Thymus (tissue), 11 donors: ENCODE results near the gene DIAPH2. TPM values are rescaled to one million over a fixed set of nuclear protein-coding genes. Genes with fewer than 3 reads are reported as not detected.

Source experiments
- DNase-seq, 9 donors: peaks; one replicate each; pipeline ENCODE4 v3.0.0-alpha.2; 2013; ENCODE audit warnings: low spot score in 9 of 9, low read depth in 6 of 9, missing footprints in 1 of 9
- H3K27ac ChIP-seq, 2 donors: one replicate each; pipeline ENCODE4 v1.5.1; 2013; ENCODE audit warnings: control low read depth in 1 of 2, low read depth in 1 of 2, low read length in 1 of 2, mild to moderate bottlenecking in 1 of 2, moderate library complexity in 1 of 2
- H3K27me3 ChIP-seq, 2 donors: one replicate each; pipeline ENCODE4 v1.5.1; 2013; ENCODE audit warnings: low read length in 1 of 2; ENCODE audit not compliant: control insufficient read depth in 2 of 2, insufficient read depth in 1 of 2
- H3K36me3 ChIP-seq, 2 donors: one replicate each; pipeline ENCODE4 v1.5.1; 2013; ENCODE audit warnings: low read length in 1 of 2, mild to moderate bottlenecking in 1 of 2, moderate library complexity in 1 of 2; ENCODE audit not compliant: control insufficient read depth in 2 of 2, insufficient read depth in 2 of 2
- H3K4me1 ChIP-seq, 2 donors: one replicate each; pipeline ENCODE4 v1.5.1; 2013; ENCODE audit warnings: low read length in 2 of 2; ENCODE audit not compliant: control insufficient read depth in 2 of 2, insufficient read depth in 2 of 2
- H3K4me3 ChIP-seq, 2 donors: one replicate each; pipeline ENCODE4 v1.5.1; 2013; ENCODE audit warnings: low read length in 2 of 2, control low read depth in 1 of 2, mild to moderate bottlenecking in 1 of 2
- H3K9me3 ChIP-seq, 2 donors: one replicate each; pipeline ENCODE4 v1.5.1; 2013; ENCODE audit warnings: low read length in 1 of 2, mild to moderate bottlenecking in 1 of 2; ENCODE audit not compliant: control insufficient read depth in 2 of 2, insufficient read depth in 1 of 2
- WGBS: extraction: QIAGEN DNeasy Blood & Tissue Kit; methylation state at CpG from one replicate; pipeline ENCODE4 v1.1.7; 2013; 5-methylcytosine and 5-hydroxymethylcytosine counted together
- polyA plus RNA-seq: library from polyadenylated mRNA; stranded (reverse); fragments of 200-250 nt; gene quantifications from one replicate; pipeline ENCODE4 v1.2.3, GENCODE V29; 2013
- total RNA-seq: library from RNA; stranded (reverse); fragments of 120-200 nt; gene quantifications from one replicate; pipeline ENCODE4 v1.2.4, GENCODE V29; 2013
- donor health status: healthy.

DIAPH2 gene
- total and polyA plus RNA-seq, 2 donors: 4.8 to 13.1 TPM

DNA sequence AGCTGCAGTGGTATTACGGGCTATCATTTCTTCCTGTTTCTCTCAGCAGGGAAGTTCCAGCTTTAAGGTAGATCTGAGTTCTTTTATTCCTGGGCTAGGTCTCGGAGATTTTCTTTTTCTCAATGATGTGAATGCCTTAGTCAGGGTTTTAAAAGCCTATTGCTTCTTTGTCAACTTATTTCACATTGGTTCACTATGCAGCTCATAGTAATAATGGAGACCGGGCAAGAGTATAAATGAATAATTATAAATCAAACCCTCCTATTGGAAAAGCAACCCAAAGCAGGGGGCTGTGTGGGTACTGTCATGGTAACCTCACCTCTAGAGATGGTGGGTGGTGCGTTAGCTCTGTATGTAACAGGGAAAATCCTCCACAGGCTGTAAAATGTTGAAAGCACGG is 762.7 kb downstream of the DIAPH2 start:
- no peaks in the 10 kb centered on the region for H3K9me3 ChIP-seq
- H3K4me3 ChIP-seq: no peak overlapping the region
- no peak for DNase-seq
- H3K27me3 ChIP-seq: no peaks in the 10 kb centered on the region
- H3K4me1 ChIP-seq: no peaks in the 10 kb centered on the region
- 98% methylated on average over 5 of the region's 5 CpGs for WGBS
- H3K27ac ChIP-seq: no peak overlapping the region
- no peaks in the 10 kb centered on the region for H3K36me3 ChIP-seq

DNA sequence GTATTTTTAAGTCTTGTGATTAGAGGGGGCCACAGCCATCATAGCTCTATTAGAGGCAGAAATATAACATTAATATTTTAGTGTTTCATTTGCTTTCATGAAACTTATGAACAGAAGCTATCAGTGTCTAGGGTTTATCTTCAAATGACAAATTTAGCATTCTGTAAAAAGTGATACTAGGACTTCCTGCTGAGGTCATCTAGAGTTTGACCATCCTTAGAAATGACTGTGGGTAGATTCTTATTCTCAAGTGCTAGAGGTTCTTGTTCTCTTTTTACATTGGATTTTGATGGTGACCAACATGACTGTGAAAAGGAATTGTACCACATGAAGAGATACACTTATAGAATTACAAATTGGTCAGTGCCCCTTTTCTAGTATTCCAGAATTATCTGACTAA is 767.6 kb downstream of the DIAPH2 start:
- Histone ChIP-seq H3K4me1 (no peaks in the 10 kb centered on the region), H3K27ac (no peak overlapping the region), H3K9me3 (no peaks in the 10 kb centered on the region), H3K36me3 (no peaks in the 10 kb centered on the region), H3K4me3 (no peak overlapping the region), H3K27me3 (no peaks in the 10 kb centered on the region)
- no peak for DNase-seq

DNA sequence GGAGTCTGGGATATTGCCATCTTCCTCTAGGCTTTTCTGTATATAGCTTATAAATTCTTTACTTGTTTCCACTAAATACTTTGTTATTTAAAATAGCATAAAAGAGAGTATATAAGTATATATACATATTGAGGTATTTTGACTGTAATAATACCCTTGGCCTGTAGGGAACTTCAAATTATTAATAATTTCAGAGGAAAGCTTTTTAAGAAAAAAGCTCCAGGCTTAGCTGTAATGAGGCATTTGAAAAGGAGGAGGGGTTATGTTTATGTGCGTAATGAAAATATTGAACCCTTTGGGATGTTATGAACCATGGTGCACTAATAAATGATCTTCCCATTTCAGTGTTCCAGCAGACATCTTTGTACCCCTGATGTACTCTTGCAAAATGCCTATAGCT is 777.1 kb downstream of the DIAPH2 start:
- no peak overlapping the region for H3K4me3 ChIP-seq
- H3K27me3 ChIP-seq: no peaks in the 10 kb centered on the region
- H3K9me3 ChIP-seq: no peaks in the 10 kb centered on the region
- WGBS: 97% methylated on average over 1 of the region's 1 CpG
- no peak for DNase-seq
- no peaks in the 10 kb centered on the region for H3K36me3 ChIP-seq
- no peak overlapping the region for H3K27ac ChIP-seq
- no peaks in the 10 kb centered on the region for H3K4me1 ChIP-seq

DNA sequence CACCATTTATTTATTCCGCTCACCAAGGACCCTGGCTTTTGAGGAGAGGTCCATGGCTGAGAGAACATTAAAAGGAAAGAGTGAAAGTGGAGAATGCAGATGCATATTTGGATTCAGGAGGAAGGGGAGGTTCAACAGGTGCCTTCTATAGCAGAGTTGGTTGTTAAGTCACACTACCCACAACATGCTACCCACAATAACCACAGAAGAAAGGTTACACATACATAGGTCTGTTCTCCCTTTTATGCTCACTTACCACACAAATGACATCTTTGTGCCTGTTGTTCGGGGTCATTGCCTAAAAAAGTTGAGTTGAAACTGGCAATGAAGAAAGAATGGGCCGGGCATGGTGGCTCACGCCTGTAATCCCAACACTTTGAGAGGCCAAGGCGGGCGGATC is 786.4 kb downstream of the DIAPH2 start:
- H3K36me3 ChIP-seq: no peaks in the 10 kb centered on the region
- DNase-seq: peak; percentile 10 to 82 (median 49)
- H3K9me3 ChIP-seq: no peaks in the 10 kb centered on the region
- WGBS: 62% methylated on average over 6 of the region's 6 CpGs
- no peaks in the 10 kb centered on the region for H3K27me3 ChIP-seq
- no peak overlapping the region for H3K27ac ChIP-seq
- no peak overlapping the region for H3K4me3 ChIP-seq
- peaks cover 0 to 4% of the 10 kb centered on the region in 2 donors for H3K4me1 ChIP-seq

DNA sequence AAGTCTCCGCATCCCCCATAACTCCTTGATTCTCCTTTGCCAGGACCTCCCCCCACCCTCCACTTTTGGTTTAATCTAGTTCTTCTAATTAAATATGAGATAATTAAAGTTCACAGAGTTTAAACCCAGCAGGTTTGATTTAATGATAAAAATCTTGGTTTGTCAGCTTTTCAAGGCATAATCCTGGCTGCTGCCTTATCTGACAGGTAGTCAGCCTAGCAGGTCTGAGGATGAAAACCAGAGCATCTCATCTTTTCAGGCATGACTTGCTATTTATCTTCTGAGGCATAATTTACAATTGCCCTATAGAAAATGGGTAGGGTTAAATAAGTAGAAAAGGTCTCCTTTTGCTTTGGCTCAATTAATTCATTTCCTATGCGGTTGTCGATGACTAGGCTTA is 790.3 kb downstream of the DIAPH2 start:
- no peak for DNase-seq
- H3K4me1 ChIP-seq: peaks cover 0 to 4% of the 10 kb centered on the region in 2 donors
- H3K4me3 ChIP-seq: no peak overlapping the region
- H3K27me3 ChIP-seq: no peaks in the 10 kb centered on the region
- 98% methylated on average over 3 of the region's 3 CpGs for WGBS
- H3K27ac ChIP-seq: no peak overlapping the region
- H3K36me3 ChIP-seq: no peaks in the 10 kb centered on the region
- no peaks in the 10 kb centered on the region for H3K9me3 ChIP-seq

DNA sequence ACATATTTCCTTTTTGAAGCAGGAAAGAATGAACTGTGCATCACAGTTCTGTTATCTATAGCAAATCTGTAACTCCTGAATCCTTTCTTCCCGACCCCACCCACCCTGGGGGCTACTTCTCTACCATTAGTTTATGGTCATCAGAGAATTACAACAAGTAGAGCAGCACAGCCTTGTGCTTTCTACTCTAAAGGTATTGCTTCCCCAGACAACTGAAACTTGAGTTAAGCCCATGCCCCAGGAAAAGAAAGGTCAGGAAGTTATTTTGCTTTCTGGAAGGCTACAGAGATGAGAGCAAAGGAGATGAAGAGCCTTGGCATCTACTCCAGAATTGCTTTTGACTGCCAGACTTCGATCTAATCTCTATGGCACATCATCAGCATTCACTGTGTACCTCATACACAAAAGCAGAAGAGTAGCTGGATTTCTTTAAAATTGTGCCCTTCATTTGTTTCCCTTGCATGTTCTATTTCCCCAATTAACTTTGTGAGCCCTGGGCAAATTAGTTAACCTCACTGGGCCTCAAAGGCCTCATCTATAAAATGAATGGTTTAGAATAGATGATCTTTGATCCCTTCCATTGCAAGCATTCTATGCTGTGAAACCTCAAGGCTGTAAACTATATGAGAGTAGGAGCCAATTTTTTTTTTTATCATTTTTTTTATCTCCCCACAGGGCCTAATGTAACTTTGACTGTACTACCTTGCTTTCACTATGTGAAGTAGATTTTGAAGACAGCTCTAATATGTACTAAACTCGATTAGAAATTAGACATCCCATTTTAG is 794.7 kb downstream of the DIAPH2 start:
- no peak for DNase-seq
- no peak overlapping the region for H3K4me3 ChIP-seq
- no peak overlapping the region for H3K27ac ChIP-seq
- H3K27me3 ChIP-seq: no peaks in the 10 kb centered on the region
- WGBS: 94% methylated on average over 3 of the region's 3 CpGs
- no peaks in the 10 kb centered on the region for H3K36me3 ChIP-seq
- H3K9me3 ChIP-seq: no peaks in the 10 kb centered on the region
- H3K4me1 ChIP-seq: no peaks in the 10 kb centered on the region

DNA sequence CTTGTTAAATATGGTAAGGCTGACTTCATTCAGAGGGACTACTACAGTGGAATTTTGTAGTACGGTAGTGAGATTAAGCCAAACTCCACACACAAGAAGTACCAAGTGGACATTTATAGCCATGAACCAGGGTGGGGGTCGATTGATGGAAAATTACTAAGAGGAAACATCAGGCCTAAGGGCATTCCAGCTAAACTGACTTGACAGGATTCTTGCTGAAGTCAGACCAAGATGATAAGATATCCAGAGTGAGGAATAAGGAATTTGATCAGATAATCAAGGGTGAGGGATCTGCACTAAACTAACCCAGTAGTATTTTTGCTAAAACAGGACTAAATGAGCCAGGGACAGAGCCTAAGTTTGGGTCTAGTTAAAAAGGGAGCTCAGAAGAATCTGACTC is 796.6 kb downstream of the DIAPH2 start:
- H3K36me3 ChIP-seq: no peaks in the 10 kb centered on the region
- no peak overlapping the region for H3K4me3 ChIP-seq
- H3K27ac ChIP-seq: no peak overlapping the region
- no peaks in the 10 kb centered on the region for H3K4me1 ChIP-seq
- WGBS: 89% methylated on average over 2 of the region's 2 CpGs
- no peak for DNase-seq
- H3K27me3 ChIP-seq: no peaks in the 10 kb centered on the region
- no peaks in the 10 kb centered on the region for H3K9me3 ChIP-seq

DNA sequence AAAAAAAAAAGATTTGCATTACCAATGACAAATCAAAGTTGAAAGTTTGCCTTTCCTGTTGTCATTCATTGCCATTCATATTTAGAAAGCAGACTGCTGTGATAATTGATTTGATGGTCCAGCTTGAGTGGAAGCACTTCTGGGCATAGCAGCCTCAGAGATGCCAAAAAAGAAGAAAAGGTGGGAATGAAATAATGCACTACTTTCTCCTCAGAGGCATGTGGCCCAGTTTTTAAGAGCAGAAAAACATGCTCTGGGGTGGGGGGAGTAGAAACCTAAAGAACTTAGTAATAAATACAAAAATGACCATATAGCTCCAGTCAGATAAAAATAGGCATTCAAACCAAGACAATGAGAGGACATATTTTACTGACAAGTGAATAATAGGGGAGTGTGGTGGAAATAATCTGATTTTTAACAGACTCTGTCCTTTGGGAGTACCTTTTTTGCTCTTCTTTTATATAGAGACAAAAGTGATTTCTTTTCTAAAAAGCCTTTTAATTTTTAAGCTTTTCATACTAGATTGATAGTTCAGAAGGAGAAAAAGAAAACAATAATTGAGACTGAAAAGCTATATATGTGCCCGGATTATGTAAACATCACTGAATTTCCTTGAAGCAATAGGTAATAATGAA is 798.1 kb downstream of the DIAPH2 start:
- Histone ChIP-seq H3K27me3 (no peaks in the 10 kb centered on the region), H3K9me3 (no peaks in the 10 kb centered on the region), H3K4me3 (no peak overlapping the region), H3K27ac (no peak overlapping the region), H3K36me3 (no peaks in the 10 kb centered on the region), H3K4me1 (no peaks in the 10 kb centered on the region)
- WGBS: 80% methylated on average over 1 of the region's 1 CpG
- no peak for DNase-seq

DNA sequence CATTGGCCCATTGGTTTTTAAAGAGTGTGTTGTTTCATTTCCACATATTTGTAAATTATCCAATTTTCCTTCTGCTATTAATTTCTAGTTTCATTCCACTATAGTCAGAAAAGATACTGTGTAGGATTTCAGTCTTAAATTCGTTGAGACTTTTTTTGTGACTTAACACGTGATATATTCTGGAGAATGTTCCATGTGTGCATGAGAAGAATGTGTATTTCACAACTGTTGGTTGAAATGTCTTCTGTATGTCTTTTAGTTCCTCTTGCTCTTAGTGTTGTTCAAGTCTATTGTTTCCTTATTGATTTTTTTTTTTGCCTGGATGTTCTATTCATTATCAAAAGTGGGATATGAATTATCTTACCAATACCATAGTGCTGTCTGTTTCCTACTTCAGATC is 806.0 kb downstream of the DIAPH2 start:
- no peak overlapping the region for H3K27ac ChIP-seq
- no peak overlapping the region for H3K4me3 ChIP-seq
- DNase-seq: no peak
- no peaks in the 10 kb centered on the region for H3K9me3 ChIP-seq
- H3K4me1 ChIP-seq: no peaks in the 10 kb centered on the region
- H3K27me3 ChIP-seq: no peaks in the 10 kb centered on the region
- no peaks in the 10 kb centered on the region for H3K36me3 ChIP-seq
- 98% methylated on average over 2 of the region's 2 CpGs for WGBS
